GM23248 (cell line): ENCODE data around the gene LRP2BP.

Experiments
- EZH2 ChIP-seq: fragments of 200-600 bp; sonication (generic); IDR thresholded peaks from 2 replicates; pipeline ENCODE4 v1.6.1; 2018; ENCODE audit warnings: antibody characterized with exemption, mild to moderate bottlenecking; ENCODE audit not compliant: insufficient read depth, poor library complexity, severe bottlenecking
- EZH2phosphoT487 ChIP-seq: fragments of 200-600 bp; sonication (generic); IDR thresholded peaks from 2 replicates; pipeline ENCODE4 v1.6.1; 2018; ENCODE audit warnings: antibody characterized with exemption, moderate library complexity, mild to moderate bottlenecking, low read depth; ENCODE audit not compliant: insufficient read depth

- no peak for TF ChIP-seq EZH2
- no peak for TF ChIP-seq EZH2phosphoT487
These were observed 14.2 kb downstream of the LRP2BP start for GRCh38 chr4:185381288-185382196.
